Endodermal cell (in vitro differentiated cells): ENCODE results near the gene HOXD12. TPM values are rescaled to one million over a fixed set of nuclear protein-coding genes. Genes with fewer than 3 reads are reported as not detected.

Experiments
- DNase-seq: peaks from one replicate; pipeline ENCODE4 v3.0.0-alpha.2; 2017
- H3K27ac ChIP-seq: 2 replicates; pipeline ENCODE4 v1.5.1; 2013; ENCODE audit warnings: mild to moderate bottlenecking, low read depth, low read length, moderate library complexity
- H3K27me3 ChIP-seq: 2 replicates; pipeline ENCODE4 v1.6.1; 2013; ENCODE audit warnings: mild to moderate bottlenecking, low read length, moderate library complexity; ENCODE audit not compliant: insufficient read depth, control insufficient read depth, poor library complexity, severe bottlenecking
- H3K36me3 ChIP-seq: 2 replicates; pipeline ENCODE4 v1.7.0; 2013; ENCODE audit warnings: mild to moderate bottlenecking, low read length, moderate library complexity; ENCODE audit not compliant: control insufficient read depth, insufficient read depth
- H3K4me1 ChIP-seq: one replicate; pipeline ENCODE4 v1.7.0; 2013; ENCODE audit warnings: low read length; ENCODE audit not compliant: control insufficient read depth, insufficient read depth
- H3K4me3 ChIP-seq: 2 replicates; pipeline ENCODE4 v1.5.1; 2013; ENCODE audit warnings: mild to moderate bottlenecking, low read length, moderate library complexity
- H3K9ac ChIP-seq: 2 replicates; pipeline ENCODE4 v1.6.1; 2013; ENCODE audit warnings: mild to moderate bottlenecking, low read length, moderate library complexity; ENCODE audit not compliant: poor library complexity, severe bottlenecking; ENCODE audit errors: extremely low read depth
- H3K9me3 ChIP-seq: 2 replicates; pipeline ENCODE4 v1.6.1; 2013; ENCODE audit warnings: mild to moderate bottlenecking, low read length, moderate library complexity; ENCODE audit not compliant: control insufficient read depth
- H3K27ac Mint-ChIP-seq: 2 replicates; pipeline ENCODE4 v1.8.0; 2020; ENCODE audit warnings: mixed read lengths
- H3K27me3 Mint-ChIP-seq: 2 replicates; pipeline ENCODE4 v1.8.0; 2021; ENCODE audit warnings: mild to moderate bottlenecking, mixed read lengths; ENCODE audit not compliant: insufficient read depth
- H3K36me3 Mint-ChIP-seq: 2 replicates; pipeline ENCODE4 v1.8.0; 2020; ENCODE audit warnings: low read depth, mixed read lengths
- H3K4me1 Mint-ChIP-seq: 2 replicates; pipeline ENCODE4 v1.8.0; 2020; ENCODE audit warnings: mixed read lengths
- H3K4me3 Mint-ChIP-seq: 2 replicates; pipeline ENCODE4 v1.8.0; 2020; ENCODE audit warnings: mild to moderate bottlenecking, moderate library complexity, mixed read lengths
- H3K9me3 Mint-ChIP-seq: 2 replicates; pipeline ENCODE4 v1.8.0; 2020; ENCODE audit warnings: mild to moderate bottlenecking, mixed read lengths
- CTCF ChIP-seq: fragments of 200-600 bp; sonication (generic); conservative IDR thresholded peaks from 2 replicates; pipeline ENCODE4 v1.5.0; 2021; ENCODE audit warnings: antibody characterized with exemption, mild to moderate bottlenecking
- WGBS, 2 experiments: methylation state at CpG; one replicate each; pipeline versions ENCODE4 v1.1.5 to v1.1.7; 2013; ENCODE audit warnings: missing lambda C conversion rate in 2 of 2, mixed read lengths in 1 of 2; ENCODE audit not compliant: insufficient coverage in 1 of 2, insufficient read length in 1 of 2; 5-methylcytosine and 5-hydroxymethylcytosine counted together
- total RNA-seq, 2 donors: library from RNA; stranded (reverse); fragmentation: NEBNext Ultra II Directional in 1 of 2; extraction: Animal tissue kit (Norgen Biotek cat#: 25700) in 1 of 2; gene quantifications; 2 replicates in 1 of 2; 3 replicates in 1 of 2; pipeline ENCODE4 v1.2.1, GENCODE V29; 2021

HOXD12 gene
- total RNA-seq, 2 donors from 2014 or later: not detected

GRCh38 chr2:176112375-176113302 lies 13.0 kb downstream of the HOXD12 start:
- peaks cover 13% of the 10 kb centered on the region for H3K9me3 Mint-ChIP-seq
- no peaks in the 10 kb centered on the region for H3K36me3 Mint-ChIP-seq
- peaks cover 10% of the 10 kb centered on the region for H3K9me3 ChIP-seq
- peaks cover 2% of the 10 kb centered on the region for H3K4me1 Mint-ChIP-seq
- peaks cover 100% of the 10 kb centered on the region for H3K27me3 ChIP-seq
- no peak for TF ChIP-seq CTCF
- no peak overlapping the region for H3K4me3 ChIP-seq
- H3K4me3 Mint-ChIP-seq: no peak overlapping the region
- peak; percentile 58 for DNase-seq
- H3K36me3 ChIP-seq: no peaks in the 10 kb centered on the region
- no peak overlapping the region for H3K27ac ChIP-seq
- WGBS, 2 experiments: 7 to 12% methylated on average over 22 to 40 of the region's 40 CpGs
- no peaks in the 10 kb centered on the region for H3K4me1 ChIP-seq
- H3K27me3 Mint-ChIP-seq: peaks cover 99% of the 10 kb centered on the region
- H3K27ac Mint-ChIP-seq: no peak overlapping the region
- H3K9ac ChIP-seq: no peak overlapping the region

GRCh38 chr2:176114120-176114929 lies 14.7 kb downstream of the HOXD12 start:
- H3K36me3 ChIP-seq: no peaks in the 10 kb centered on the region
- Mint-ChIP-seq H3K9me3 (peaks cover 13% of the 10 kb centered on the region), H3K4me3 (no peak overlapping the region), H3K27ac (no peak overlapping the region), H3K4me1 (no peaks in the 10 kb centered on the region), H3K36me3 (no peaks in the 10 kb centered on the region), H3K27me3 (peaks cover 100% of the 10 kb centered on the region)
- DNase-seq: peak; percentile 58
- no peak overlapping the region for H3K4me3 ChIP-seq
- peaks cover 100% of the 10 kb centered on the region for H3K27me3 ChIP-seq
- peaks cover 10% of the 10 kb centered on the region for H3K9me3 ChIP-seq
- H3K4me1 ChIP-seq: no peaks in the 10 kb centered on the region
- no peak for TF ChIP-seq CTCF
- no peak overlapping the region for H3K27ac ChIP-seq
- no peak overlapping the region for H3K9ac ChIP-seq
- 6 to 9% methylated on average over 24 to 26 of the region's 26 CpGs for WGBS, 2 experiments

- no peaks in the 10 kb centered on the region for H3K4me1 Mint-ChIP-seq
- H3K4me3 Mint-ChIP-seq: no peak overlapping the region
- H3K27me3 Mint-ChIP-seq: peaks cover 100% of the 10 kb centered on the region
- Histone ChIP-seq H3K27ac (no peak overlapping the region), H3K4me3 (no peak overlapping the region), H3K27me3 (peaks cover 100% of the 10 kb centered on the region), H3K9ac (no peak overlapping the region), H3K36me3 (no peaks in the 10 kb centered on the region), H3K9me3 (peaks cover 10% of the 10 kb centered on the region), H3K4me1 (no peaks in the 10 kb centered on the region)
- no peak for TF ChIP-seq CTCF
- peak; percentile 63 for DNase-seq
- no peak overlapping the region for H3K27ac Mint-ChIP-seq
- H3K36me3 Mint-ChIP-seq: no peaks in the 10 kb centered on the region
- peaks cover 13% of the 10 kb centered on the region for H3K9me3 Mint-ChIP-seq
- 22 to 31% methylated on average over 4 to 16 of the region's 16 CpGs for WGBS, 2 experiments
These were observed 15.5 kb downstream of the HOXD12 start for GRCh38 chr2:176114930-176115625.
